ENCODE results near the gene PTCRA. TPM values are rescaled to one million over a fixed set of nuclear protein-coding genes. Genes with fewer than 3 reads are reported as not detected.
A peak's percentile ranks its signal among the peaks of the same experiment; 100 is the strongest.
"Not testable (repeated sequence)": the region's sequence is repeated elsewhere in the genome, so short reads cannot be mapped to it uniquely, and the experiment has no call there.

The PTCRA gene
- total RNA-seq, 4 donors from 2014 or later, result not detected

DNA sequence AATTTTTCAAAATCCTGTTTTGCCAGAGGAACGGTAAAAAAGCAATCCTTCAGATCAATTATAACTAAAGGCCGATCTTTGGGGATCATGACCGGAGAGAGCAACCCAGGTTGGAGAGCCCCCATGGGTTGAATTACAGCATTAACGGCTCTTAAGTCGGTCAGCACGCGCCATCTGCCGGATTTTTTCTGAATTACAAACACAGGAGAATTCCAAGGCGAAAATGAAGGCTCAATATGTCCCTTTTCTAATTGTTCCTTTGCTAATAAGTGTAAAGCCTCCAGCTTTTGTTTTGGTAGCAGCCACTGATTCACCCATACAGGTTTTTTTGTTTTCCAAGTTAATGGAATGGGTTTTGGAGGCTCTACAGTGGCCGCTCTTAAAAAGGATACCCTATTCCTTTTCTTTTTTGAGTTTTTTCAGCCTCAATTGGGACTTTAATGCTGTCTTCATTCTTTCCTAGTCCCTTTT is 16.9 kb upstream of the PTCRA start:
- Histone ChIP-seq H3K36me3 (no peaks in the 10 kb centered on the region), H3K4me3 (no peak overlapping the region), H3K9me3 (no peaks in the 10 kb centered on the region), H3K27ac (no peak overlapping the region), H3K4me1 (peaks cover 4 to 34% (median 4%) of the 10 kb centered on the region in 3 donors), H3K27me3 (no peaks in the 10 kb centered on the region)
- WGBS, 2 donors, result 7 to 11% methylated on average over 10 of the region's 10 CpGs
- intact Hi-C loops (cut with DNase I), result no loop called here
- TF ChIP-seq POLR2A (IDR thresholded peaks at IDR 0.05), result no peak
- TF ChIP-seq, protein P1, sequence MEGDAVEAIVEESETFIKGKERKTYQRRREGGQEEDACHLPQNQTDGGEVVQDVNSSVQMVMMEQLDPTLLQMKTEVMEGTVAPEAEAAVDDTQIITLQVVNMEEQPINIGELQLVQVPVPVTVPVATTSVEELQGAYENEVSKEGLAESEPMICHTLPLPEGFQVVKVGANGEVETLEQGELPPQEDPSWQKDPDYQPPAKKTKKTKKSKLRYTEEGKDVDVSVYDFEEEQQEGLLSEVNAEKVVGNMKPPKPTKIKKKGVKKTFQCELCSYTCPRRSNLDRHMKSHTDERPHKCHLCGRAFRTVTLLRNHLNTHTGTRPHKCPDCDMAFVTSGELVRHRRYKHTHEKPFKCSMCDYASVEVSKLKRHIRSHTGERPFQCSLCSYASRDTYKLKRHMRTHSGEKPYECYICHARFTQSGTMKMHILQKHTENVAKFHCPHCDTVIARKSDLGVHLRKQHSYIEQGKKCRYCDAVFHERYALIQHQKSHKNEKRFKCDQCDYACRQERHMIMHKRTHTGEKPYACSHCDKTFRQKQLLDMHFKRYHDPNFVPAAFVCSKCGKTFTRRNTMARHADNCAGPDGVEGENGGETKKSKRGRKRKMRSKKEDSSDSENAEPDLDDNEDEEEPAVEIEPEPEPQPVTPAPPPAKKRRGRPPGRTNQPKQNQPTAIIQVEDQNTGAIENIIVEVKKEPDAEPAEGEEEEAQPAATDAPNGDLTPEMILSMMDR (IDR thresholded peaks at IDR 0.05), result peak; percentile 60 to 87 (median 79)
- peak; percentile 10 for DNase-seq

DNA sequence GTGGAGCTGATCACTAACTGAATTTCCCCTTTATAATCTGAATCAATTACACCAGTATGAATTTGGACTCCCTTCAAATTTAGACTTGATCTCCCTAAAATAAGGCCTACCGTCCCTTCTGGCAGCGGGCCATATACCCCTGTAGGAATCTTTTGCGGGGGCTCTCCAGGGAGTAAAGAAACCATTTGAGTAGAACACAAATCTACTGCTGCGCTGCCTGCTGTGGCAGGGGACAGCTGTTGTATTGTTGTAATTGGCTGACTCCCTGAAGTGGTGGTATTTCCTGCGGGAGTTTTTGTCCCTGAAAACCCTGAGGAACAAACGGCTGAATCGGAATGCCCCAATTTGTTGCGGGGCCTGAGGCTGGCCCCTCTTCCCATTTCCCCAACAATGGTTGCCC is 16.0 kb upstream of the PTCRA start:
- Histone ChIP-seq H3K4me1 (peaks cover 4 to 34% (median 4%) of the 10 kb centered on the region in 3 donors), H3K4me3 (no peak overlapping the region), H3K27ac (no peak overlapping the region), H3K36me3 (no peaks in the 10 kb centered on the region), H3K9me3 (no peaks in the 10 kb centered on the region), H3K27me3 (no peaks in the 10 kb centered on the region)
- TF ChIP-seq POLR2A (IDR thresholded peaks at IDR 0.05), result no peak
- TF ChIP-seq, protein P1 (IDR thresholded peaks at IDR 0.05), result no peak
- no peak for DNase-seq
- WGBS, 2 donors, result 45 to 53% methylated on average over 7 to 8 of the region's 8 CpGs
- intact Hi-C loops (cut with DNase I), result loop anchor here (10.0 kb wide), 1 partner anchor 245 kb away; no protein-coding TSS in a partner anchor

DNA sequence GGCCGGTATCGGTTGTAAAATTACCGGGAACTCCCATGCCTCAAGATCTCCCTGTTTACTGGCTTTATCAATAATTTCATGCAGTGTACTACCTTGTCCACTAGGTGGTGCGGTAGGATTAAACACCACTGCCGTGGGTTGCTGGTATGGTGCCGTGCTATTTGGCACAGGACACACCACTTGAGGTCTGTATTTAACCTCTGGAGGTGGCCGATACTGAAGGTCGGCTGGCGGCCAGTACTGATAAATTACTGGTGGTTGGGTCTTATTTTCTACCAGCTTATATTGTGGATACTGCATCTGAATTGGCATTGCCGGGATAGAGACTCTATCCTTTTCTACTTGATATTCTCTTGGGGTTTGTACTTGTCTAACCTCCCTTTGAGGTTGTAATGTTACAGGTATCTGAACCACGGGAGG is 14.3 kb upstream of the PTCRA start:
- intact Hi-C loops (cut with DNase I), result loop anchor here (10.0 kb wide), 1 partner anchor 243 kb away; no protein-coding TSS in a partner anchor
- no peaks in the 10 kb centered on the region for H3K9me3 ChIP-seq
- DNase-seq, result peak; percentile 18
- peak overlapping the region in 3 of 4 donors; percentile 22 to 51 (median 27) for H3K4me3 ChIP-seq
- H3K4me1 ChIP-seq, result peaks cover 4 to 34% (median 4%) of the 10 kb centered on the region in 3 donors
- H3K36me3 ChIP-seq, result no peaks in the 10 kb centered on the region
- H3K27me3 ChIP-seq, result no peaks in the 10 kb centered on the region
- H3K27ac ChIP-seq, result peak overlapping the region in 2 of 4 donors; percentile 37 to 43
- 3 to 4% methylated on average over 8 to 11 of the region's 11 CpGs for WGBS, 2 donors
- no peak for TF ChIP-seq POLR2A (IDR thresholded peaks at IDR 0.05)
- TF ChIP-seq, protein P1 (IDR thresholded peaks at IDR 0.05), result peak; percentile 81 to 96 (median 94)

DNA sequence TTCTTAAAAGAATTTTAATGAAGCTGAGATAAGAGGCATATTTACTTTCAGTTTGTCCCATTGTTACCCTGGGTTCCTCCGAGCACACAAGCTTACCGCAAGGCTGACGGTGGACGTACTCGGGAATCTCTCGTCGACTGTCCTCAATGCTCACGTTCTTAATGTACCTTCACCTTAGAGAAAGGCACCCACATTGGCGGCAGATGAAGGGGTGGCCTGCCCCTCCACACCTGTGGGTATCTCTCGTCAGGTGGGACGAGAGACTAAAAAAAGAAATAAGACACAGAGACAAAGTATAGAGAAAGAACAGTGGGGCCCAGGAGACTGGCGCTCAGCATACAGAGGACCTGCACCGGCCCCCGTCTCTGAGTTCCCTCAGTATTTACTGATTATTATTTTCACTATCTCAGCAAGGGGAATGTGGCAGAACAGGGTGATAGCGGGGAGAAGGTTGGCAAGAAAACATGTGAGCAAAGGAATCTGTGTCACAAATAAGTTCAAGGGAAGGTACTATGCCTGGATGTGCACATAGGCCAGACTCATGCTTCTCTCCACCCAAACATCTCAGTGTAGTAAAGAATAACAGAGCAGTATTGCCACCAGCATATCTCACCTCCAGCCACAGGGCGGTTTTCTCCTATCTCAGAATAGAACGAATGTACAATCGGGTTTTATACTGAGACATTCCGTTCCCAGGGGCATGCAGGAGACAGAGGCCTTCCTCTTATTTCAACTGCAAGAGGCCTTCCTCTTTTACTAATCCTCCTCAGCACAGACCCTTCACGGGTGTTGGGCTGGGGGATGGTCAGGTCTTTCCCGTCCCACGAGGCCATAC is 13.2 kb upstream of the PTCRA start:
- intact Hi-C loops (cut with DNase I), result loop anchor here (10.0 kb wide), 1 partner anchor 242 kb away; no protein-coding TSS in a partner anchor
- not testable (repeated sequence) for H3K36me3 ChIP-seq, DNase-seq, H3K9me3 ChIP-seq, H3K27me3 ChIP-seq
- peak overlapping the region in 3 of 4 donors; percentile 37 to 58 (median 43) for H3K27ac ChIP-seq
- peak overlapping the region in 3 of 4 donors; percentile 22 to 51 (median 27) for H3K4me3 ChIP-seq
- 56 to 57% methylated on average over 19 to 22 of the region's 22 CpGs for whole genome bisulfite sequencing, 2 donors
- peaks cover 4 to 34% (median 4%) of the 10 kb centered on the region in 3 donors for H3K4me1 ChIP-seq

DNA sequence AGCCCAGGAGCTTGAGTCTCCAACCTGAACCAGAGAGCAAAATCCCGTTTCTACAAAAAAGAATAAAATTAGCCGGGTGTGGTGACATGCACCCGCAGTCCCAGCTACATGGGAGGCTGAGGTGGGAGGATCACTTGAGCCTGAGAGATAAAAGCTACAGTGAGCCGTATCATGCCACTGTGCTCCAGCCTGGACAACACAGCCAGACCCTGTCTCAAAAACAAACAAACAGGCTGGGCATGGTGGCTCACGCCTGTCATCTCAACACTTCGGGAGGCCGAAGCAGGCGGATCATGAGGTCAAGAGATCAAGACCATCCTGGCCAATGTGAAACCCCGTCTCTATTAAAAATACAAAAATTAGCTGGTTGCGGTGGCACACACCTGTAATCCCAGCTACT is 11.4 kb upstream of the PTCRA start:
- Histone ChIP-seq H3K4me1 (peaks cover 4 to 20% (median 4%) of the 10 kb centered on the region in 3 donors), H3K9me3 (no peaks in the 10 kb centered on the region), H3K4me3 (no peak overlapping the region), H3K27me3 (no peaks in the 10 kb centered on the region), H3K27ac (no peak overlapping the region), H3K36me3 (no peaks in the 10 kb centered on the region)
- no peak for DNase-seq
- WGBS, 2 donors, result 89 to 96% methylated on average over 10 of the region's 10 CpGs
- TF ChIP-seq POLR2A (IDR thresholded peaks at IDR 0.05), result no peak
- TF ChIP-seq, protein P1 (IDR thresholded peaks at IDR 0.05), result no peak
- intact Hi-C loops (cut with DNase I), result loop anchor here (10.0 kb wide), 1 partner anchor 240 kb away; no protein-coding TSS in a partner anchor

Measured in esophagus squamous epithelium (tissue), 5 donors.